Measurements from ENCODE around the gene RERE.

DNA sequence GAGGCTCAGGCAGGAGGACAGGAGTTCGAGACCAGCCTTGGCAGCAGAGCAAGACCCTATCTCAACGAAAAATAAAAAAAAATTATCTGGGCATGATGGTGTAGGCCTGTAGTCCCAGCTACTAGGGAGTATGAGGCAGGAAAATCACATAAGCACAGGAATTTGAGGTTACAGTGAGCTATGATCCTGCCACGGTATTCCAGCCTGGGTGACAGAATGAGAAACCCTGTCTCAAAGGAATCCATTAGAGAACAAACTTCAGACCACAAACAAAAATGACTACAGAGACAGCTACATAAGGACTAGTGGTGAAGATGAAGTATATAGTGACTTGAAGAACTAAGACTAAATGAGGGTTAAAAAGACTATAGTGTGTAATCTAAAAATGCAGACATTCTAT is 233.1 kb downstream of the RERE start:
- TF ChIP-seq, protein P1, sequence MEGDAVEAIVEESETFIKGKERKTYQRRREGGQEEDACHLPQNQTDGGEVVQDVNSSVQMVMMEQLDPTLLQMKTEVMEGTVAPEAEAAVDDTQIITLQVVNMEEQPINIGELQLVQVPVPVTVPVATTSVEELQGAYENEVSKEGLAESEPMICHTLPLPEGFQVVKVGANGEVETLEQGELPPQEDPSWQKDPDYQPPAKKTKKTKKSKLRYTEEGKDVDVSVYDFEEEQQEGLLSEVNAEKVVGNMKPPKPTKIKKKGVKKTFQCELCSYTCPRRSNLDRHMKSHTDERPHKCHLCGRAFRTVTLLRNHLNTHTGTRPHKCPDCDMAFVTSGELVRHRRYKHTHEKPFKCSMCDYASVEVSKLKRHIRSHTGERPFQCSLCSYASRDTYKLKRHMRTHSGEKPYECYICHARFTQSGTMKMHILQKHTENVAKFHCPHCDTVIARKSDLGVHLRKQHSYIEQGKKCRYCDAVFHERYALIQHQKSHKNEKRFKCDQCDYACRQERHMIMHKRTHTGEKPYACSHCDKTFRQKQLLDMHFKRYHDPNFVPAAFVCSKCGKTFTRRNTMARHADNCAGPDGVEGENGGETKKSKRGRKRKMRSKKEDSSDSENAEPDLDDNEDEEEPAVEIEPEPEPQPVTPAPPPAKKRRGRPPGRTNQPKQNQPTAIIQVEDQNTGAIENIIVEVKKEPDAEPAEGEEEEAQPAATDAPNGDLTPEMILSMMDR (conservative IDR thresholded peaks at IDR 0.05) = no peak
- no peak for TF ChIP-seq ZFX (IDR thresholded peaks at IDR 0.05)

Data from C4-2B (cell line).